HG03520 (cell line): Measurements from ENCODE around the gene GLUD1.
A peak's percentile ranks its signal among the peaks of the same experiment; 100 is the strongest.
"Not testable (repeated sequence)": the region's sequence is repeated elsewhere in the genome, so short reads cannot be mapped to it uniquely, and the experiment has no call there.

Source experiments
- ATAC-seq: cut with Tn5 transposase; IDR thresholded peaks from one replicate; pipeline ENCODE4 v1.9.1; 2021; ENCODE audit warnings: mild to moderate bottlenecking, moderate library complexity; ENCODE audit not compliant: unreplicated experiment

The GLUD1 gene

GRCh38 chr10:87092376-87092860 is 2.2 kb downstream of the GLUD1 start:
- no peak for ATAC-seq

- no peak for ATAC-seq
Observed at GRCh38 chr10:87090779-87091178, 3.9 kb downstream of the GLUD1 start.

- no peak for ATAC-seq
Observed at GRCh38 chr10:87089746-87090145, 4.9 kb downstream of the GLUD1 start.

- no peak for ATAC-seq
Observed at GRCh38 chr10:87085537-87085936, 9.1 kb downstream of the GLUD1 start.

GRCh38 chr10:87084291-87084782 is 10.3 kb downstream of the GLUD1 start:
- peak; percentile 72 for ATAC-seq

GRCh38 chr10:87083576-87084290 is 10.9 kb downstream of the GLUD1 start:
- peak; percentile 28 for ATAC-seq

- not testable (repeated sequence) for ATAC-seq
Observed at GRCh38 chr10:87082219-87082618, 12.4 kb downstream of the GLUD1 start.

- not testable (repeated sequence) for ATAC-seq
Observed at GRCh38 chr10:87081574-87081973, 13.1 kb downstream of the GLUD1 start.

GRCh38 chr10:87080621-87081020 is 14.0 kb downstream of the GLUD1 start:
- not testable (repeated sequence) for ATAC-seq

- no peak for ATAC-seq
Observed at GRCh38 chr10:87079106-87079836, 15.4 kb downstream of the GLUD1 start.

GRCh38 chr10:87076421-87076820 is 18.2 kb downstream of the GLUD1 start:
- ATAC-seq = not testable (repeated sequence)

GRCh38 chr10:87072449-87072848 is 22.2 kb downstream of the GLUD1 start:
- no peak for ATAC-seq

GRCh38 chr10:87068281-87068680 is 26.4 kb downstream of the GLUD1 start:
- no peak for ATAC-seq

GRCh38 chr10:87066865-87067264 is 27.8 kb downstream of the GLUD1 start:
- ATAC-seq = no peak

- no peak for ATAC-seq
Observed at GRCh38 chr10:87066178-87066577, 28.5 kb downstream of the GLUD1 start.

- no peak for ATAC-seq
Observed at GRCh38 chr10:87064651-87065050, 30.0 kb downstream of the GLUD1 start.

- ATAC-seq = no peak
Observed at GRCh38 chr10:87060280-87060928, 34.2 kb downstream of the GLUD1 start.

- no peak for ATAC-seq
Observed at GRCh38 chr10:87059401-87059800, 35.2 kb downstream of the GLUD1 start.

GRCh38 chr10:87058171-87058570 is 36.5 kb downstream of the GLUD1 start:
- no peak for ATAC-seq

GRCh38 chr10:87054373-87055295 is 40.0 kb downstream of the GLUD1 start:
- ATAC-seq = no peak
